OCI-LY7 (cell line): ENCODE measurements around the gene SRCIN1. TPM values are rescaled to one million over a fixed set of nuclear protein-coding genes. Genes with fewer than 3 reads are reported as not detected.
"Not testable (repeated sequence)": the region's sequence is repeated elsewhere in the genome, so short reads cannot be mapped to it uniquely, and the experiment has no call there.

Experiments
- BruUV-seq: library from RNA; stranded (reverse); fragments of 400-500 nt; replicated peaks from 2 replicates; lab custom pipeline; 2021; lab: Mats Ljungman, UMichigan
- CTCF ChIA-PET: fragments of 300-600 bp; sonication (Branson Sonifier 250); formaldehyde crosslinking; loops from one replicate; lab custom pipeline; 2022; ENCODE audit warnings: antibody characterized with exemption; ENCODE audit not compliant: unreplicated experiment; lab: Charles Lee
- POLR2A ChIA-PET: fragments of 300-600 bp; sonication (Branson Sonifier 250); formaldehyde crosslinking; loops from one replicate; lab custom pipeline; 2022; ENCODE audit warnings: antibody characterized with exemption; lab: Charles Lee
- DNase-seq: peaks from one replicate; pipeline ENCODE4 v3.0.0-alpha.2; 2015; ENCODE audit warnings: low spot score
- H2AFZ ChIP-seq: fragments of 200-600 bp; sonication (generic), shearing (Covaris generic); 2 replicates; pipeline ENCODE4 v1.6.1; 2014; ENCODE audit warnings: mild to moderate bottlenecking, antibody characterized with exemption, low read length, moderate library complexity
- H3K27ac ChIP-seq: fragments of 200-600 bp; sonication (generic); 2 replicates; pipeline ENCODE4 v1.5.1; 2014; ENCODE audit warnings: mixed run types, low read depth, mild to moderate bottlenecking, moderate library complexity, low read length, inconsistent platforms; ENCODE audit not compliant: poor library complexity, severe bottlenecking
- H3K36me3 ChIP-seq: fragments of 200-600 bp; sonication (generic); 2 replicates; pipeline ENCODE4 v1.6.1; 2014; ENCODE audit warnings: mild to moderate bottlenecking, antibody characterized with exemption, low read length, moderate library complexity, mixed read lengths; ENCODE audit not compliant: insufficient read depth
- H3K4me1 ChIP-seq: fragments of 200-600 bp; sonication (generic); 2 replicates; pipeline ENCODE4 v1.5.1; 2014; ENCODE audit warnings: mild to moderate bottlenecking, low read length; ENCODE audit not compliant: insufficient read depth, poor library complexity, severe bottlenecking
- H3K4me2 ChIP-seq: fragments of 200-600 bp; sonication (generic); 2 replicates; pipeline ENCODE4 v1.6.1; 2014; ENCODE audit warnings: mild to moderate bottlenecking, low read length
- H3K4me3 ChIP-seq: fragments of 200-600 bp; sonication (generic); 2 replicates; pipeline ENCODE4 v1.5.1; 2014; ENCODE audit warnings: mild to moderate bottlenecking, low read depth, low read length; ENCODE audit not compliant: poor library complexity, severe bottlenecking
- H3K79me2 ChIP-seq: fragments of 200-600 bp; sonication (generic); 2 replicates; pipeline ENCODE4 v1.6.1; 2016; ENCODE audit warnings: low read depth, mild to moderate bottlenecking, low read length, moderate library complexity, mixed read lengths; ENCODE audit not compliant: insufficient read depth
- H3K9me2 ChIP-seq: fragments of 200-600 bp; sonication (generic); 2 replicates; pipeline ENCODE4 v1.6.1; 2016; ENCODE audit warnings: mild to moderate bottlenecking, low read length, mixed read lengths; ENCODE audit not compliant: insufficient read depth
- H3K9me3 ChIP-seq: fragments of 200-600 bp; sonication (generic); 2 replicates; pipeline ENCODE4 v1.6.1; 2014; ENCODE audit warnings: mild to moderate bottlenecking, mixed run types, low read length, mixed read lengths
- H4K20me1 ChIP-seq: fragments of 200-600 bp; sonication (generic); 2 replicates; pipeline ENCODE4 v1.6.1; 2014; ENCODE audit warnings: mild to moderate bottlenecking, antibody characterized with exemption, low read length, moderate library complexity, mixed read lengths; ENCODE audit not compliant: insufficient read depth
- EZH2phosphoT487 ChIP-seq: fragments of 200-600 bp; sonication (generic); IDR thresholded peaks from 2 replicates; pipeline ENCODE4 v1.6.1; 2018; ENCODE audit warnings: low read depth, borderline replicate concordance, mild to moderate bottlenecking, mixed run types, antibody characterized with exemption, low read length, moderate library complexity, mixed read lengths
- intact Hi-C: fragments of 100-400 bp; cut with micrococcal nuclease; formaldehyde crosslinking; loops from one replicate; pipeline ENCODE4 v1.10.0; 2022; ENCODE audit not compliant: unreplicated experiment
- total RNA-seq, 2 experiments: library from RNA; depleted of rRNA in 1 of 2; stranded (reverse); fragments of >200 nt in 1 of 2; shearing (Covaris generic) in 1 of 2; gene quantifications; 2 replicates each; pipeline ENCODE4 v1.2.3, GENCODE V29; 2014 to 2022
- TF ChIP-seq, protein P1 (sequence below): fragments of 200-600 bp; sonication (generic); conservative IDR thresholded peaks from 2 replicates; pipeline ENCODE4 v1.5.1; 2014; ENCODE audit warnings: mild to moderate bottlenecking, antibody characterized with exemption, low read length, moderate library complexity, mixed read lengths

The SRCIN1 gene
- total RNA-seq, 2 experiments from 2014 or later, result 1.5 to 4.6 TPM

DNA sequence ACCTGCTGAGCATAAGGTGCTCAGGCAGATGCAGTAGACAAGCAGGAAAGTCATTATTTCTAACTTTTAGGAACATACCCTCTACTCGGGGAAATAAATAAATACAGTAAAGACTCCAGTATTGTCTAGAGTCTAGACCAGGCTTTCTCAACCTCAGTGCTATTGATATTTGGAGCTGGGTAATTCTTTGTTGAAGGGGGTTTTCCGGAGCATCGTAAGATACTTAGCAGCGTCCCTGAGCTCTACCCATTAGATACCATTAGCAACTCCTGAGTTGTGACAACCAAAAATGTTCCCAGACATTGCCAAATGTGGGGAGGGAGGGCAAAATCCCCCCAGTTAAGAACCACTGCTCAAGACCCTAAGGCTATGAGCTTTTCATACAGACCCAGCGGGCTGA, 47.9 kb upstream of the SRCIN1 start:
- Histone ChIP-seq H3K4me2 (no peak overlapping the region), H3K4me1 (peaks cover 40% of the 10 kb centered on the region)
- POLR2A ChIA-PET, result interaction anchor here (0.6 to 1.1 kb wide), 2 partner anchors 14 to 71 kb away, joined by 3 to 4 read pairs; no protein-coding TSS in a partner anchor

DNA sequence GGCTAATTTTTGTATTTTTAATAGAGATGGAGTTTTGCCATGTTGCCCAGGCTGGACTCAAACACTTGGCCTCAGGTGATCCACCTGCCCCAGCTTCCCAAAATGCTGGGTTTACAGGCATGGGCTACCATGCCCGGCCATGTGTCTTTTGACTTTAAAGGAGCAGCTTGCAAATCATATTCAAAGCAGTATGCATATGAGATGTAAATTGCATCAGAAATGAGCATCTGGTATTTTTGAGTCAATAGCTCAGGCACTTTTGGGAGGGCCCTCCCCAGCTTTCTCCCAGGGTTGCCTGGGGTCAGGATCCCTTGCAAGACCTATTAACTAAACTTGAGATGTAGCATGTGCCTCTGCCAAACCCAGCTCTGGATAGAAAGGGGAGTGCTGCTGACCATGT, 47.5 kb upstream of the SRCIN1 start:
- no peaks in the 10 kb centered on the region for H3K79me2 ChIP-seq
- no peak for DNase-seq
- H4K20me1 ChIP-seq, result no peaks in the 10 kb centered on the region
- peaks cover 36% of the 10 kb centered on the region for H3K4me1 ChIP-seq
- intact Hi-C loops, result no loop called here
- H3K4me2 ChIP-seq, result no peak overlapping the region
- no peaks in the 10 kb centered on the region for H3K9me2 ChIP-seq
- TF ChIP-seq EZH2phosphoT487, result no peak
- TF ChIP-seq, protein P1, sequence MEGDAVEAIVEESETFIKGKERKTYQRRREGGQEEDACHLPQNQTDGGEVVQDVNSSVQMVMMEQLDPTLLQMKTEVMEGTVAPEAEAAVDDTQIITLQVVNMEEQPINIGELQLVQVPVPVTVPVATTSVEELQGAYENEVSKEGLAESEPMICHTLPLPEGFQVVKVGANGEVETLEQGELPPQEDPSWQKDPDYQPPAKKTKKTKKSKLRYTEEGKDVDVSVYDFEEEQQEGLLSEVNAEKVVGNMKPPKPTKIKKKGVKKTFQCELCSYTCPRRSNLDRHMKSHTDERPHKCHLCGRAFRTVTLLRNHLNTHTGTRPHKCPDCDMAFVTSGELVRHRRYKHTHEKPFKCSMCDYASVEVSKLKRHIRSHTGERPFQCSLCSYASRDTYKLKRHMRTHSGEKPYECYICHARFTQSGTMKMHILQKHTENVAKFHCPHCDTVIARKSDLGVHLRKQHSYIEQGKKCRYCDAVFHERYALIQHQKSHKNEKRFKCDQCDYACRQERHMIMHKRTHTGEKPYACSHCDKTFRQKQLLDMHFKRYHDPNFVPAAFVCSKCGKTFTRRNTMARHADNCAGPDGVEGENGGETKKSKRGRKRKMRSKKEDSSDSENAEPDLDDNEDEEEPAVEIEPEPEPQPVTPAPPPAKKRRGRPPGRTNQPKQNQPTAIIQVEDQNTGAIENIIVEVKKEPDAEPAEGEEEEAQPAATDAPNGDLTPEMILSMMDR, result no peak
- no peak overlapping the region for H3K4me3 ChIP-seq
- POLR2A ChIA-PET, result interaction anchor here (1.1 kb wide), 1 partner anchor 71 kb away, joined by 3 read pairs; no protein-coding TSS in a partner anchor
- BruUV-seq, result no TSS peak
- no peak overlapping the region for H3K27ac ChIP-seq
- no peak overlapping the region for H2AFZ ChIP-seq
- no peaks in the 10 kb centered on the region for H3K9me3 ChIP-seq
- CTCF ChIA-PET, result no interaction called here
- no peaks in the 10 kb centered on the region for H3K36me3 ChIP-seq

More for the DNA sequence above, 47.9 kb upstream of the SRCIN1 start:
- Histone ChIP-seq H3K9me3 (no peaks in the 10 kb centered on the region), H3K4me3 (no peak overlapping the region), H4K20me1 (no peaks in the 10 kb centered on the region), H3K36me3 (no peaks in the 10 kb centered on the region), H3K9me2 (no peaks in the 10 kb centered on the region), H3K79me2 (no peaks in the 10 kb centered on the region), H2AFZ (no peak overlapping the region), H3K27ac (no peak overlapping the region)
- CTCF ChIA-PET, result no interaction called here
- DNase-seq, result no peak
- intact Hi-C loops, result no loop called here
- no TSS peak for BruUV-seq
- TF ChIP-seq, protein P1, result no peak
- no peak for TF ChIP-seq EZH2phosphoT487

DNA sequence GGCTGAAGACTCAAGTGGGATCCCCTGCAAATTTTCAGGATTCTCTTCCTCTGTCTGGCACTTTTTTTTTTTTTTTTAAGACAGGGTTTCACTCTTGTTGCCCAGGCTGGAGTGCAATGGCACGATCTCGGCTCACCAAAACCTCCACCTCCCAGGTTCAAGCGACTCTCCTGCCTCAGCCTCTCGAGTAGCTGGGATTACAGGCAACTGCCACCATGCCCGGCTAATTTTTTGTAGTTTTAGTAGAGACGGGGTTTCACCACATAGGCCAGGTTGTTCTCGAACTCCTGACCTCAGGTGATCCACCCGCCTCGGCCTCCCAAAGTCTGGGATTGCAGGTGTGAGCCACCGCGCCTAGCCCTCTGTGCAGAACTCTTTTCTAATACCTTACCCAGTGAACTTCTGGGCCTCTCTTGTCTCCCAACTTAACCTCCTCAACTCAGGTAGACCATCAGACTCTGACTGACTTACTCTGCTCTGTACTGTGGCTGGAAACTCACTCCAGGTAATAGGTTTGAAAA, 45.0 kb upstream of the SRCIN1 start:
- DNase-seq, H3K9me3 ChIP-seq, H4K20me1 ChIP-seq, H3K79me2 ChIP-seq, H3K27ac ChIP-seq, H2AFZ ChIP-seq, BruUV-seq, intact Hi-C loops, H3K9me2 ChIP-seq, H3K4me3 ChIP-seq, POLR2A ChIA-PET, H3K36me3 ChIP-seq, H3K4me2 ChIP-seq: not testable (repeated sequence)
- H3K4me1 ChIP-seq, result peaks cover 21% of the 10 kb centered on the region
- CTCF ChIA-PET, result interaction anchor here (0.5 kb wide), 1 partner anchor 49 kb away, joined by 3 read pairs; no protein-coding TSS in a partner anchor
